ENCODE data around the gene PTHLH. TPM values are rescaled to one million over a fixed set of nuclear protein-coding genes. Genes with fewer than 3 reads are reported as not detected.

The PTHLH gene
- total RNA-seq, 1 experiment from 2014 or later: 2.2 TPM

DNA sequence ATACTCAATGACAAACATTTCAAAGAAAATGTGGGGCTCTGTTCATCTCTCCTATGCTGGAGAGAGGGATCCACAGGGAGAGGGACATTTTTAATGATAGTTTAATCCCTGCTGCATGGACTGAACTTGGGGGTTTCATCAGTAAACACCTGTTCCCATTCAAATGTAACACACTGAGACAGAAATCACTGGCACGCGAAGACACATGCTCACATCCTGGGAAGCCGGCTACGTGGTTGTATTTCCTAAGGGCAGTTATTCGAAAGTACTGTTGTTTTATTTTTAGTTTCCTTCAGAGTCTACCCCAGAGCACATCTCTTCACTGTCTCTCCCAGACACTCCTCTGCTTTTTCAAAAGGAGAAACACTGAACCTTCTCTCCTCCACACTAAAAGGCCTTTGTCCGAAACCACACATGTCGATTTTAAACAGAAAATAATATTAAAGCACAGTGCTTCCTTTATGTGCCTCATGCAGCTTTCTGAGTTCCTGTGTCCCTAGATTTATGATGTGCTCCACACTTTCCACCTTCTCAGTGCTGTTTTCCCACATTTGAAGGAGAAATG, 52.8 kb downstream of the PTHLH start:
- intact Hi-C loops (cut with micrococcal nuclease; ENCODE audit: unreplicated experiment): no loop called here
- no peak overlapping the region for H3K27ac ChIP-seq (ENCODE audit: low read length)
- ChIA-PET CTCF (no interaction called here), POLR2A (no interaction called here)
- no peaks in the 10 kb centered on the region for H3K9me3 ChIP-seq (ENCODE audit: control insufficient read depth, insufficient read depth, low read depth, low read length)
- H3K36me3 ChIP-seq (ENCODE audit: control insufficient read depth, insufficient read depth, low read length): no peaks in the 10 kb centered on the region
- H3K4me3 ChIP-seq (ENCODE audit: low read depth in 2 of 2, low read length in 2 of 2): no peak overlapping the region
- ATAC-seq: no peak
- H3K27me3 ChIP-seq (ENCODE audit: control insufficient read depth, insufficient read depth, low read length): no peaks in the 10 kb centered on the region
- TF ChIP-seq TCF7L2 (IDR thresholded peaks at IDR 0.05; ENCODE audit: low read depth, low read length) (no peak), POLR2AphosphoS5 (IDR thresholded peaks at IDR 0.05; ENCODE audit: low read depth, low read length) (no peak), SIN3A (IDR thresholded peaks at IDR 0.05; ENCODE audit: borderline replicate concordance, insufficient read depth, low read depth, low read length) (no peak)
- TF ChIP-seq, protein P1, sequence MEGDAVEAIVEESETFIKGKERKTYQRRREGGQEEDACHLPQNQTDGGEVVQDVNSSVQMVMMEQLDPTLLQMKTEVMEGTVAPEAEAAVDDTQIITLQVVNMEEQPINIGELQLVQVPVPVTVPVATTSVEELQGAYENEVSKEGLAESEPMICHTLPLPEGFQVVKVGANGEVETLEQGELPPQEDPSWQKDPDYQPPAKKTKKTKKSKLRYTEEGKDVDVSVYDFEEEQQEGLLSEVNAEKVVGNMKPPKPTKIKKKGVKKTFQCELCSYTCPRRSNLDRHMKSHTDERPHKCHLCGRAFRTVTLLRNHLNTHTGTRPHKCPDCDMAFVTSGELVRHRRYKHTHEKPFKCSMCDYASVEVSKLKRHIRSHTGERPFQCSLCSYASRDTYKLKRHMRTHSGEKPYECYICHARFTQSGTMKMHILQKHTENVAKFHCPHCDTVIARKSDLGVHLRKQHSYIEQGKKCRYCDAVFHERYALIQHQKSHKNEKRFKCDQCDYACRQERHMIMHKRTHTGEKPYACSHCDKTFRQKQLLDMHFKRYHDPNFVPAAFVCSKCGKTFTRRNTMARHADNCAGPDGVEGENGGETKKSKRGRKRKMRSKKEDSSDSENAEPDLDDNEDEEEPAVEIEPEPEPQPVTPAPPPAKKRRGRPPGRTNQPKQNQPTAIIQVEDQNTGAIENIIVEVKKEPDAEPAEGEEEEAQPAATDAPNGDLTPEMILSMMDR (IDR thresholded peaks at IDR 0.05): no peak
- TF ChIP-seq, protein P2, sequence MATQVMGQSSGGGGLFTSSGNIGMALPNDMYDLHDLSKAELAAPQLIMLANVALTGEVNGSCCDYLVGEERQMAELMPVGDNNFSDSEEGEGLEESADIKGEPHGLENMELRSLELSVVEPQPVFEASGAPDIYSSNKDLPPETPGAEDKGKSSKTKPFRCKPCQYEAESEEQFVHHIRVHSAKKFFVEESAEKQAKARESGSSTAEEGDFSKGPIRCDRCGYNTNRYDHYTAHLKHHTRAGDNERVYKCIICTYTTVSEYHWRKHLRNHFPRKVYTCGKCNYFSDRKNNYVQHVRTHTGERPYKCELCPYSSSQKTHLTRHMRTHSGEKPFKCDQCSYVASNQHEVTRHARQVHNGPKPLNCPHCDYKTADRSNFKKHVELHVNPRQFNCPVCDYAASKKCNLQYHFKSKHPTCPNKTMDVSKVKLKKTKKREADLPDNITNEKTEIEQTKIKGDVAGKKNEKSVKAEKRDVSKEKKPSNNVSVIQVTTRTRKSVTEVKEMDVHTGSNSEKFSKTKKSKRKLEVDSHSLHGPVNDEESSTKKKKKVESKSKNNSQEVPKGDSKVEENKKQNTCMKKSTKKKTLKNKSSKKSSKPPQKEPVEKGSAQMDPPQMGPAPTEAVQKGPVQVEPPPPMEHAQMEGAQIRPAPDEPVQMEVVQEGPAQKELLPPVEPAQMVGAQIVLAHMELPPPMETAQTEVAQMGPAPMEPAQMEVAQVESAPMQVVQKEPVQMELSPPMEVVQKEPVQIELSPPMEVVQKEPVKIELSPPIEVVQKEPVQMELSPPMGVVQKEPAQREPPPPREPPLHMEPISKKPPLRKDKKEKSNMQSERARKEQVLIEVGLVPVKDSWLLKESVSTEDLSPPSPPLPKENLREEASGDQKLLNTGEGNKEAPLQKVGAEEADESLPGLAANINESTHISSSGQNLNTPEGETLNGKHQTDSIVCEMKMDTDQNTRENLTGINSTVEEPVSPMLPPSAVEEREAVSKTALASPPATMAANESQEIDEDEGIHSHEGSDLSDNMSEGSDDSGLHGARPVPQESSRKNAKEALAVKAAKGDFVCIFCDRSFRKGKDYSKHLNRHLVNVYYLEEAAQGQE (IDR thresholded peaks at IDR 0.05; ENCODE audit: insufficient read depth in 1 of 2, low read depth in 2 of 2, low read length in 1 of 2): no peak
- no TSS peak for BruUV-seq (replicated peaks)
- in situ Hi-C loops (cut with HindIII; ENCODE audit: low pct_unique_long_range_greater_than_20kb, low sequenced_read_pairs): no loop called here
- no peaks in the 10 kb centered on the region for H3K4me1 ChIP-seq (ENCODE audit: control insufficient read depth, insufficient read depth, low read length)
- DNase-seq (ENCODE audit: low read depth, low spot score): no peak

DNA sequence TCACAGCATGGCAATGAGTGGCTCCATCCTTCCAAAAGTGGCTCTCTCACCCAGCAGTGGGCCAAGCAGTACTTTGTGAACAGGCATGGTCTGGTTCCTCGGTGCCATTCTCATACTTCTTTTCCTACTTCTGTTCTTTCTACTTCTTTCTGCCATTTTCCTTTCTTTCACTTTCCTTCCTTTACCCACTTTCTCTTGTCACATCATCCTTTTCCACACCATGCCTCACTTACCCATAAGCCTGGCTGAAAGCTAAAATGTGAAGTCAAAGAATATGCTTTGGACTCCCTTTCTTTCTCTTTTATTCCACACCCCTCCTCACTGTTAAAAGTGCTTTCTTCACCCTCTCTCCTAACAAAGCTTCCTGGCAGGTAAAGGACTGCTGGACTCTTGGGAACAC, 57.0 kb downstream of the PTHLH start:
- no peak overlapping the region for H3K27ac ChIP-seq (ENCODE audit: low read length)
- no peaks in the 10 kb centered on the region for H3K36me3 ChIP-seq (ENCODE audit: control insufficient read depth, insufficient read depth, low read length)
- POLR2A ChIA-PET: no interaction called here
- in situ Hi-C loops (cut with HindIII; ENCODE audit: low pct_unique_long_range_greater_than_20kb, low sequenced_read_pairs) (no loop called here), intact Hi-C loops (cut with micrococcal nuclease; ENCODE audit: unreplicated experiment) (no loop called here)
- CTCF ChIA-PET: no interaction called here
- no peak for TF ChIP-seq POLR2AphosphoS5 (IDR thresholded peaks at IDR 0.05; ENCODE audit: low read depth, low read length)
- TF ChIP-seq, protein P1 (IDR thresholded peaks at IDR 0.05): no peak
- TF ChIP-seq TCF7L2 (IDR thresholded peaks at IDR 0.05; ENCODE audit: low read depth, low read length): no peak
- H3K4me1 ChIP-seq (ENCODE audit: control insufficient read depth, insufficient read depth, low read length): no peaks in the 10 kb centered on the region
- BruUV-seq (replicated peaks): no TSS peak
- H3K27me3 ChIP-seq (ENCODE audit: control insufficient read depth, insufficient read depth, low read length): no peaks in the 10 kb centered on the region
- DNase-seq (ENCODE audit: low read depth, low spot score) (no peak), ATAC-seq (no peak)
- no peak overlapping the region for H3K4me3 ChIP-seq (ENCODE audit: low read depth in 2 of 2, low read length in 2 of 2)
- no peaks in the 10 kb centered on the region for H3K9me3 ChIP-seq (ENCODE audit: control insufficient read depth, insufficient read depth, low read depth, low read length)

Measured in Panc1 (cell line).